A549 treated with GW870086 at 1 μM for 4 hours (cell line): ENCODE results near the gene FAHD2B. TPM values are rescaled to one million over a fixed set of nuclear protein-coding genes. Genes with fewer than 3 reads are reported as not detected.

Experiments used
- total RNA-seq: library from RNA; stranded (reverse); fragments of 200-300 nt; extraction: Qiagen RNA extraction; gene quantifications from 5 replicates; pipeline ENCODE4 v1.2.3, GENCODE V29; 2022; ENCODE audit warnings: low read depth

The FAHD2B gene, protein sequence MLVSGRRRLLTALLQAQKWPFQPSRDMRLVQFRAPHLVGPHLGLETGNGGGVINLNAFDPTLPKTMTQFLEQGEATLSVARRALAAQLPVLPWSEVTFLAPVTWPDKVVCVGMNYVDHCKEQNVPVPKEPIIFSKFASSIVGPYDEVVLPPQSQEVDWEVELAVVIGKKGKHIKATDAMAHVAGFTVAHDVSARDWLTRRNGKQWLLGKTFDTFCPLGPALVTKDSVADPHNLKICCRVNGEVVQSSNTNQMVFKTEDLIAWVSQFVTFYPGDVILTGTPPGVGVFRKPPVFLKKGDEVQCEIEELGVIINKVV
- total RNA-seq, result 10.4 to 11.9 TPM (median 11.6 TPM) in 5 replicates

GRCh38 chr2:97094772-97095611 lies at the start of gene FAHD2B:
Gene FAHD2B (minus strand): TSS chr2:97094882. CDS start chr2:97091706, 3,176 bp downstream.

GRCh38 chr2:97113050-97113881 lies 18.6 kb upstream of the FAHD2B start, which contains the start of gene ANKRD36:
Gene ANKRD36 (plus strand): TSS chr2:97113153. CDS start chr2:97113740, 587 bp downstream.

Other genes with a start within 250 kb of the FAHD2B start
- 20.1 to 21.5 TPM (median 21.0 TPM) in 5 replicates for gene ANKRD39, start 236.9 kb downstream of the FAHD2B start, total RNA-seq
- gene SEMA4C, start 224.8 kb downstream of the FAHD2B start, total RNA-seq, result 14.0 to 22.4 TPM (median 20.1 TPM) in 5 replicates
- gene FAM178B, start 108.3 kb downstream of the FAHD2B start, total RNA-seq, result not detected in 5 replicates
- gene ANKRD36, start 18.3 kb upstream of the FAHD2B start, total RNA-seq, result 4.3 to 7.4 TPM (median 6.1 TPM) in 5 replicates